Natural killer cell (primary cell): ENCODE results near the gene BATF. TPM values are rescaled to one million over a fixed set of nuclear protein-coding genes. Genes with fewer than 3 reads are reported as not detected.

Experiments used
- ATAC-seq, 3 donors: fragments of 150-1000 bp in 2 of 3; fragments of 200-7000 bp in 1 of 3; cut with Tn5 transposase; 1 replicate in 1 of 3; 2 replicates in 2 of 3; pipeline ENCODE4 v1.10.0; 2021; ENCODE audit warnings: mild to moderate bottlenecking in 2 of 3, moderate library complexity in 2 of 3
- DNase-seq, 2 donors: peaks; one replicate each; pipeline versions ENCODE4 v3.0.0 to v3.0.0-alpha.2; 2013 to 2021; ENCODE audit warnings: mixed read lengths in 1 of 2
- H3K27ac ChIP-seq: one replicate; pipeline ENCODE4 v1.5.1; 2013; ENCODE audit warnings: mild to moderate bottlenecking, low read length
- H3K27me3 ChIP-seq: one replicate; pipeline ENCODE4 v1.6.1; 2013; ENCODE audit warnings: low read length; ENCODE audit not compliant: control insufficient read depth, insufficient read depth
- H3K36me3 ChIP-seq: one replicate; pipeline ENCODE4 v1.6.1; 2013; ENCODE audit warnings: low read length; ENCODE audit not compliant: control insufficient read depth, insufficient read depth
- H3K4me1 ChIP-seq: one replicate; pipeline ENCODE4 v1.6.1; 2013; ENCODE audit warnings: low read length; ENCODE audit not compliant: control insufficient read depth, insufficient read depth
- H3K4me3 ChIP-seq: one replicate; pipeline ENCODE4 v1.5.1; 2013; ENCODE audit warnings: low read length
- H3K9me3 ChIP-seq: one replicate; pipeline ENCODE4 v1.6.1; 2013; ENCODE audit warnings: low read length; ENCODE audit not compliant: control insufficient read depth, insufficient read depth
- H3K27ac Mint-ChIP-seq, 2 donors: one replicate each; pipeline ENCODE4 v1.8.0; 2022; ENCODE audit warnings: mild to moderate bottlenecking in 2 of 2, mixed read lengths in 2 of 2, moderate library complexity in 1 of 2
- H3K27me3 Mint-ChIP-seq, 2 donors: one replicate each; pipeline ENCODE4 v1.8.0; 2022; ENCODE audit warnings: low read depth in 2 of 2, mixed read lengths in 2 of 2
- H3K36me3 Mint-ChIP-seq: one replicate; pipeline ENCODE4 v1.8.0; 2022; ENCODE audit warnings: mixed read lengths
- H3K4me1 Mint-ChIP-seq, 2 donors: one replicate each; pipeline ENCODE4 v1.8.0; 2022; ENCODE audit warnings: mixed read lengths in 2 of 2
- H3K4me3 Mint-ChIP-seq: one replicate; pipeline ENCODE4 v1.8.0; 2022; ENCODE audit warnings: mild to moderate bottlenecking, moderate library complexity, mixed read lengths
- H3K9me3 Mint-ChIP-seq, 2 donors: one replicate each; pipeline ENCODE4 v1.8.0; 2022; ENCODE audit warnings: mixed read lengths in 2 of 2
- WGBS: methylation state at CpG from one replicate; pipeline ENCODE4 v1.1.7; 2013; ENCODE audit warnings: missing lambda C conversion rate; ENCODE audit not compliant: insufficient coverage; 5-methylcytosine and 5-hydroxymethylcytosine counted together
- intact Hi-C: fragments of 100-400 bp; cut with micrococcal nuclease; formaldehyde crosslinking; loops from one replicate; pipeline ENCODE4 v1.14.2; 2022
- total RNA-seq, 4 donors: library from RNA; stranded (reverse); fragments of 120-200 nt in 1 of 4; gene quantifications; one replicate each; pipeline versions ENCODE4 v1.2.3 to v1.2.4, GENCODE V29; 2013 to 2022
- TF ChIP-seq, protein P1 (sequence below): fragments of 200-600 bp; IDR thresholded peaks from one replicate; pipeline ENCODE4 v1.8.0; 2022; ENCODE audit warnings: antibody characterized with exemption

The BATF gene
- total RNA-seq, 3 donors from 2014 or later (not counting 1 experiment from before 2014, with no cell fraction given) = 12.6 to 32.5 (median 21.4) TPM

- ATAC-seq (no peak), DNase-seq (no peak)
- no peaks in the 10 kb centered on the region for H3K36me3 ChIP-seq
- H3K27me3 ChIP-seq = no peaks in the 10 kb centered on the region
- Mint-ChIP-seq H3K27me3 (peaks cover 0 to 2% of the 10 kb centered on the region in 2 donors), H3K4me3 (no peak overlapping the region), H3K4me1 (peaks cover 5 to 10% of the 10 kb centered on the region in 2 donors), H3K27ac (no peak overlapping the region), H3K36me3 (no peaks in the 10 kb centered on the region), H3K9me3 (no peaks in the 10 kb centered on the region)
- no peak overlapping the region for H3K4me3 ChIP-seq
- intact Hi-C loops = no loop called here
- 86% methylated on average over 14 of the region's 14 CpGs for WGBS
- H3K4me1 ChIP-seq = peaks cover 5% of the 10 kb centered on the region
- H3K27ac ChIP-seq = no peak overlapping the region
- TF ChIP-seq, protein P1, sequence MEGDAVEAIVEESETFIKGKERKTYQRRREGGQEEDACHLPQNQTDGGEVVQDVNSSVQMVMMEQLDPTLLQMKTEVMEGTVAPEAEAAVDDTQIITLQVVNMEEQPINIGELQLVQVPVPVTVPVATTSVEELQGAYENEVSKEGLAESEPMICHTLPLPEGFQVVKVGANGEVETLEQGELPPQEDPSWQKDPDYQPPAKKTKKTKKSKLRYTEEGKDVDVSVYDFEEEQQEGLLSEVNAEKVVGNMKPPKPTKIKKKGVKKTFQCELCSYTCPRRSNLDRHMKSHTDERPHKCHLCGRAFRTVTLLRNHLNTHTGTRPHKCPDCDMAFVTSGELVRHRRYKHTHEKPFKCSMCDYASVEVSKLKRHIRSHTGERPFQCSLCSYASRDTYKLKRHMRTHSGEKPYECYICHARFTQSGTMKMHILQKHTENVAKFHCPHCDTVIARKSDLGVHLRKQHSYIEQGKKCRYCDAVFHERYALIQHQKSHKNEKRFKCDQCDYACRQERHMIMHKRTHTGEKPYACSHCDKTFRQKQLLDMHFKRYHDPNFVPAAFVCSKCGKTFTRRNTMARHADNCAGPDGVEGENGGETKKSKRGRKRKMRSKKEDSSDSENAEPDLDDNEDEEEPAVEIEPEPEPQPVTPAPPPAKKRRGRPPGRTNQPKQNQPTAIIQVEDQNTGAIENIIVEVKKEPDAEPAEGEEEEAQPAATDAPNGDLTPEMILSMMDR = no peak
- no peaks in the 10 kb centered on the region for H3K9me3 ChIP-seq
Measured at GRCh38 chr14:75491376-75491978, 30.8 kb upstream of the BATF start.

- H3K27ac ChIP-seq = no peak overlapping the region
Measured at GRCh38 chr14:75492832-75493591, 29.3 kb upstream of the BATF start.

DNA sequence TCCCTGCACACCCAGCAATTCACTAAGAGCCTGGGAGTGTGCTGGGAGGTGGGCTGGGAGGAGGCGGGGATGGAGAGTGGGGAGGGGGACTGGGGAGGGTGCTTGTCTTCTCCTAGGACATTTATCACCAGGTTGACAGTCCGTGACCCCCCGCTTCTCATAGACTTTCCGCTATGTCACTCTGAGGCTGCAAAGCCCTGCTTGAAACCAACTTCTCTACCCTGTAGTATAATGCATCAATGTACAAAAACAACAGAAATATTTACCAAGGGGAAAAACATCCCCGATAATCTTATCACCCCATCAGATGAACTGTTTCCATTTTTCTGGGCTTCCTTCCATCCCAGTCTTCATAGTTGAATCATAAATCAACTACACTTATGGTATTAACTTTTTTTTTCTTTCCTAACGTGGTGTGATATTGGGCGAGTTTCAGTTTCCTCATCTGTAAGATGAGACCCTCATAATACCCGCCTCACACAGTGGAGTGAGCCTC is 28.6 kb upstream of the BATF start:
- no peaks in the 10 kb centered on the region for H3K27me3 ChIP-seq
- ATAC-seq (no peak), DNase-seq (no peak)
- no peak overlapping the region for H3K27ac ChIP-seq
- no peaks in the 10 kb centered on the region for H3K36me3 Mint-ChIP-seq
- H3K4me1 ChIP-seq = peaks cover 13% of the 10 kb centered on the region
- 68% methylated on average over 5 of the region's 8 CpGs for WGBS
- H3K9me3 ChIP-seq = no peaks in the 10 kb centered on the region
- peaks cover 0 to 1% of the 10 kb centered on the region in 2 donors for H3K27me3 Mint-ChIP-seq
- H3K27ac Mint-ChIP-seq = no peak overlapping the region
- H3K9me3 Mint-ChIP-seq = no peaks in the 10 kb centered on the region
- no peaks in the 10 kb centered on the region for H3K36me3 ChIP-seq
- intact Hi-C loops = no loop called here
- TF ChIP-seq, protein P1 = no peak
- peaks cover 13 to 14% of the 10 kb centered on the region in 2 donors for H3K4me1 Mint-ChIP-seq
- H3K4me3 Mint-ChIP-seq = no peak overlapping the region
- no peak overlapping the region for H3K4me3 ChIP-seq

More at GRCh38 chr14:75492832-75493591, 29.3 kb upstream of the BATF start:
- WGBS = 87% methylated on average over 9 of the region's 9 CpGs
- H3K9me3 ChIP-seq = no peaks in the 10 kb centered on the region
- H3K4me3 Mint-ChIP-seq = no peak overlapping the region
- no peaks in the 10 kb centered on the region for H3K9me3 Mint-ChIP-seq
- H3K27me3 Mint-ChIP-seq = peaks cover 0 to 2% of the 10 kb centered on the region in 2 donors
- H3K4me1 ChIP-seq = peaks cover 14% of the 10 kb centered on the region
- intact Hi-C loops = no loop called here
- H3K4me1 Mint-ChIP-seq = peaks cover 16% of the 10 kb centered on the region in 2 donors
- H3K27ac Mint-ChIP-seq = no peak overlapping the region
- TF ChIP-seq, protein P1 = no peak
- no peaks in the 10 kb centered on the region for H3K27me3 ChIP-seq
- ATAC-seq = no peak
- DNase-seq = no peak
- no peaks in the 10 kb centered on the region for H3K36me3 ChIP-seq
- no peak overlapping the region for H3K4me3 ChIP-seq
- H3K36me3 Mint-ChIP-seq = no peaks in the 10 kb centered on the region
